CD4-positive, alpha-beta memory T cell (primary cell): ENCODE measurements around the gene ANAPC15. TPM values are rescaled to one million over a fixed set of nuclear protein-coding genes. Genes with fewer than 3 reads are reported as not detected.
A peak's percentile ranks its signal among the peaks of the same experiment; 100 is the strongest.
"Not testable (repeated sequence)": the region's sequence is repeated elsewhere in the genome, so short reads cannot be mapped to it uniquely, and the experiment has no call there.

ENCODE experiments used
- CTCF ChIA-PET: fragments of 350-600 bp; sonication (Branson Sonifier 250); formaldehyde crosslinking; loops from one replicate; lab custom pipeline; 2021; ENCODE audit warnings: inconsistent platforms; ENCODE audit not compliant: partially characterized antibody; lab: Charles Lee
- POLR2A ChIA-PET: fragments of 350-600 bp; sonication (Branson Sonifier 250); formaldehyde crosslinking; loops from one replicate; lab custom pipeline; 2021; ENCODE audit not compliant: partially characterized antibody; lab: Charles Lee
- DNase-seq, 5 donors: peaks; one replicate each; pipeline versions ENCODE4 v3.0.0 to v3.0.0-alpha.2; 2020 to 2022; ENCODE audit warnings: mixed read lengths in 1 of 5
- H3K27ac ChIP-seq: one replicate; pipeline ENCODE4 v1.7.0; 2013; ENCODE audit warnings: low read depth, low read length
- H3K27me3 ChIP-seq: 2 replicates; pipeline ENCODE4 v1.7.0; 2013; ENCODE audit warnings: mild to moderate bottlenecking, low read length, moderate library complexity; ENCODE audit not compliant: insufficient read depth
- H3K36me3 ChIP-seq: 2 replicates; pipeline ENCODE4 v1.7.0; 2013; ENCODE audit warnings: mild to moderate bottlenecking, low read length, moderate library complexity; ENCODE audit not compliant: insufficient read depth
- H3K4me1 ChIP-seq: 2 replicates; pipeline ENCODE4 v1.7.0; 2013; ENCODE audit warnings: mild to moderate bottlenecking, low read length, moderate library complexity; ENCODE audit not compliant: insufficient read depth
- H3K4me3 ChIP-seq, 2 donors: one replicate each; pipeline ENCODE4 v1.7.0; 2013; ENCODE audit warnings: low read length in 2 of 2, mild to moderate bottlenecking in 1 of 2
- H3K9me3 ChIP-seq, 2 donors: one replicate each; pipeline ENCODE4 v1.7.0; 2013; ENCODE audit warnings: low read length in 2 of 2, control low read depth in 1 of 2; ENCODE audit not compliant: control insufficient read depth in 1 of 2
- H3K27ac Mint-ChIP-seq, 7 donors: one replicate each; pipeline ENCODE4 v1.8.0; 2020 to 2021; ENCODE audit warnings: mixed read lengths in 7 of 7, mild to moderate bottlenecking in 6 of 7, inconsistent platforms in 3 of 7, moderate library complexity in 3 of 7
- H3K27me3 Mint-ChIP-seq, 2 donors: one replicate each; pipeline ENCODE4 v1.8.0; 2020 to 2021; ENCODE audit warnings: mixed read lengths in 2 of 2
- H3K36me3 Mint-ChIP-seq, 2 donors: one replicate each; pipeline ENCODE4 v1.8.0; 2020 to 2021; ENCODE audit warnings: mixed read lengths in 2 of 2, inconsistent platforms in 1 of 2, mild to moderate bottlenecking in 1 of 2
- H3K4me1 Mint-ChIP-seq, 4 donors: one replicate each; pipeline ENCODE4 v1.8.0; 2020 to 2021; ENCODE audit warnings: mixed read lengths in 4 of 4, mild to moderate bottlenecking in 1 of 4
- H3K4me3 Mint-ChIP-seq, 8 donors: one replicate each; pipeline ENCODE4 v1.8.0; 2020 to 2021; ENCODE audit warnings: mixed read lengths in 8 of 8, mild to moderate bottlenecking in 7 of 8, moderate library complexity in 6 of 8, inconsistent platforms in 3 of 8
- H3K9me3 Mint-ChIP-seq, 8 donors: one replicate each; pipeline ENCODE4 v1.8.0; 2020 to 2021; ENCODE audit warnings: mixed read lengths in 8 of 8, mild to moderate bottlenecking in 5 of 8, inconsistent platforms in 3 of 8, moderate library complexity in 1 of 8
- intact Hi-C: fragments of 100-400 bp; cut with micrococcal nuclease; formaldehyde crosslinking; loops from one replicate; pipeline ENCODE4 v1.15.1; 2023
- polyA plus RNA-seq, 2 donors: library from polyadenylated mRNA; unstranded; fragments of 300-500 nt; fragmentation: Illumina TruSeq; gene quantifications; one replicate each; pipeline ENCODE4 v1.2.3, GENCODE V29; 2021
- total RNA-seq, 2 experiments: library from RNA; stranded (reverse); gene quantifications; one replicate each; pipeline ENCODE4 v1.2.3, GENCODE V29; 2021

Gene ANAPC15
- total and polyA plus RNA-seq, 4 experiments from 2014 or later: 38.6 to 105 (median 62.3) TPM

DNA sequence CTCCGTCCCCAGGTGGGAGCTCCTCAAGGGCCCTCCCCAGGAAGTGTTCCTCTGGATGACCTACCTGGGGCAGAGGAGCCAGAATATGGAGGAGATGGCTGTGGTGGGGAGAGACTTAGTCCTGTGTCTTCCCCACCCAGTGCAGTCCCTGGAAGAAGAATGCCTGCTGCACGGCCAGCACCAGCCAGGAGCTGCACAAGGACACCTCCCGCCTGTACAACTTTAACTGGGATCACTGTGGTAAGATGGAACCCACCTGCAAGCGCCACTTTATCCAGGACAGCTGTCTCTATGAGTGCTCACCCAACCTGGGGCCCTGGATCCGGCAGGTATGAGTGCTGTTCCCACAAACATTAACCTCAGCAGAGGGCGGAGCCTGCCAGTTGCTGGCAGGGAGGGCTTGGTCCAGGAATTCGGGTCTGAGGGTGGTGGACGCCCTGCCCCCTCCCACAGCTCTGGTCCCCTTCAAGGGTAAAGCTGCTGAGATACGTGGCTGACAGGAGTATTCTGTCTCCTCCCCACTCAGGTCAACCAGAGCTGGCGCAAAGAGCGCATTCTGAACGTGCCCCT lies 26.4 kb upstream of the ANAPC15 start:
- Histone ChIP-seq H3K36me3 (no peaks in the 10 kb centered on the region), H3K4me1 (no peaks in the 10 kb centered on the region), H3K9me3 (no peaks in the 10 kb centered on the region), H3K27me3 (no peaks in the 10 kb centered on the region), H3K27ac (no peak overlapping the region), H3K4me3 (no peak overlapping the region)
- peaks cover 1 to 12% (median 5%) of the 10 kb centered on the region in 4 donors for H3K4me1 Mint-ChIP-seq
- POLR2A ChIA-PET: no interaction called here
- no peak overlapping the region for H3K4me3 Mint-ChIP-seq
- H3K27me3 Mint-ChIP-seq: peaks cover 0 to 5% of the 10 kb centered on the region in 2 donors
- DNase-seq: no peak
- H3K27ac Mint-ChIP-seq: no peak overlapping the region
- H3K36me3 Mint-ChIP-seq: no peaks in the 10 kb centered on the region
- intact Hi-C loops: no loop called here
- CTCF ChIA-PET: interaction anchor here (0.8 kb wide), 1 partner anchor 162 kb away, joined by 3 read pairs; no protein-coding TSS in a partner anchor
- no peaks in the 10 kb centered on the region for H3K9me3 Mint-ChIP-seq

GRCh38 chr11:72136684-72137262 lies 24.3 kb upstream of the ANAPC15 start:
- Mint-ChIP-seq H3K27me3 (peaks cover 2 to 7% of the 10 kb centered on the region in 2 donors), H3K4me3 (no peak overlapping the region), H3K36me3 (no peaks in the 10 kb centered on the region), H3K27ac (no peak overlapping the region), H3K9me3 (no peaks in the 10 kb centered on the region), H3K4me1 (peaks cover 0 to 11% (median 5%) of the 10 kb centered on the region in 4 donors)
- CTCF ChIA-PET: interaction anchor here (1.3 kb wide), 1 partner anchor 112 kb away, joined by 4 read pairs; no protein-coding TSS in a partner anchor
- Histone ChIP-seq H3K27me3 (no peaks in the 10 kb centered on the region), H3K9me3 (no peaks in the 10 kb centered on the region), H3K4me1 (no peaks in the 10 kb centered on the region), H3K36me3 (no peaks in the 10 kb centered on the region), H3K4me3 (no peak overlapping the region), H3K27ac (no peak overlapping the region)
- intact Hi-C loops: no loop called here
- DNase-seq: no peak
- POLR2A ChIA-PET: no interaction called here

DNA sequence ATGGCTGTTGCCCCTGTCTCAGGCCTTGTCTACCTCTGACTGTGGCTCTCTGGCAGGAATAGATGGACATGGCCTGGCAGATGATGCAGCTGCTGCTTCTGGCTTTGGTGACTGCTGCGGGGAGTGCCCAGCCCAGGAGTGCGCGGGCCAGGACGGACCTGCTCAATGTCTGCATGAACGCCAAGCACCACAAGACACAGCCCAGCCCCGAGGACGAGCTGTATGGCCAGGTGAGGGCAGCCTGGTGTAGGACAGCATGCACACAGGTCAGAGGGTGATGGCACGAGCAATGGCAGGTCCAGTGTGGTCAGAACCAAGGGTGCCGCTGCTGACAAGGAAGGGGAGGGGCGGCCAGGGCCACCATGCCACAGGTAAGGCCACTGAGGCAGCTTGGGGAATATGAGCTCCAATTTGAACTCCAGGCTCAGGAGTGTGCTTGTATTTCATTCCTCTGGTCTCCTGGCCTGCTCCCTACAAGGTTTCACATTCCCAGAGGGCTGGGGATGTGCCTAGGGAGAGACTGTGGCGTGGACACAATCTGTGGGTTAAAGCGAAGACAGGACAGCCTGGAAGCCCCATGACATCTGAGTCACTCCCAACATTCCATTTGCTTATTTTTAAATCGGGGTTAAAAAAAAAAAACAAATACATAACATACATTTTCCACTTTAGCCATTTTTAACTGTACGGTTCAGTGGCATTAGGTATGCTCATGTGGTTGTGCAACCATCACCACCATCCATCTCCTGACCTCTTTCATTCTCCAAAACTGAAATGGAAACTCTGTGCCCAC lies 23.6 kb upstream of the ANAPC15 start:
- Histone ChIP-seq H3K36me3 (no peaks in the 10 kb centered on the region), H3K4me3 (no peak overlapping the region), H3K9me3 (no peaks in the 10 kb centered on the region), H3K27ac (no peak overlapping the region), H3K4me1 (no peaks in the 10 kb centered on the region), H3K27me3 (no peaks in the 10 kb centered on the region)
- no peak for DNase-seq
- Mint-ChIP-seq H3K4me1 (peaks cover 0 to 7% (median 3%) of the 10 kb centered on the region in 4 donors), H3K36me3 (no peaks in the 10 kb centered on the region), H3K27ac (no peak overlapping the region), H3K4me3 (no peak overlapping the region), H3K9me3 (no peaks in the 10 kb centered on the region), H3K27me3 (peaks cover 2 to 7% of the 10 kb centered on the region in 2 donors)
- CTCF ChIA-PET: interaction anchor here (1.3 kb wide), 2 partner anchors 8 to 111 kb away, joined by 4 to 5 read pairs; no protein-coding TSS in a partner anchor
- POLR2A ChIA-PET: no interaction called here
- intact Hi-C loops: no loop called here

- CTCF ChIA-PET: interaction anchor here (1.3 kb wide), 2 partner anchors 8 to 110 kb away, joined by 4 to 5 read pairs; no protein-coding TSS in a partner anchor
- H3K27me3 ChIP-seq, H3K4me1 Mint-ChIP-seq, H3K27ac Mint-ChIP-seq, H3K36me3 Mint-ChIP-seq, H3K27ac ChIP-seq, H3K4me3 ChIP-seq, H3K9me3 ChIP-seq, H3K9me3 Mint-ChIP-seq, H3K4me3 Mint-ChIP-seq, H3K27me3 Mint-ChIP-seq, POLR2A ChIA-PET, intact Hi-C loops, H3K36me3 ChIP-seq, DNase-seq, H3K4me1 ChIP-seq: not testable (repeated sequence)
These were observed 23.0 kb upstream of the ANAPC15 start, which contains the start of gene FOLR3 for GRCh38 chr11:72135473-72135872. Gene FOLR3 (plus strand): TSS chr11:72135725. CDS start chr11:72135953, 228 bp downstream.

- peaks cover 0 to 23% (median 15%) of the 10 kb centered on the region in 8 donors for H3K9me3 Mint-ChIP-seq
- peaks cover 5 to 8% of the 10 kb centered on the region in 2 donors for H3K36me3 Mint-ChIP-seq
- H3K4me3 ChIP-seq: no peak overlapping the region
- POLR2A ChIA-PET: no interaction called here
- no peak for DNase-seq
- no peak overlapping the region for H3K27ac Mint-ChIP-seq
- intact Hi-C loops: no loop called here
- H3K4me3 Mint-ChIP-seq: no peak overlapping the region
- H3K4me1 Mint-ChIP-seq: no peaks in the 10 kb centered on the region
- no peaks in the 10 kb centered on the region for H3K9me3 ChIP-seq
- CTCF ChIA-PET: interaction anchor here (0.7 to 4.9 kb wide), 2 partner anchors 11 to 156 kb away, joined by 3 to 14 read pairs; no protein-coding TSS in a partner anchor
- no peaks in the 10 kb centered on the region for H3K36me3 ChIP-seq
- no peaks in the 10 kb centered on the region for H3K4me1 ChIP-seq
- H3K27ac ChIP-seq: no peak overlapping the region
- H3K27me3 ChIP-seq: no peaks in the 10 kb centered on the region
- H3K27me3 Mint-ChIP-seq: peaks cover 7 to 12% of the 10 kb centered on the region in 2 donors
These were observed 20.2 kb upstream of the ANAPC15 start for GRCh38 chr11:72132646-72133045.

GRCh38 chr11:72129381-72129780 lies 16.9 kb upstream of the ANAPC15 start:
- no peaks in the 10 kb centered on the region for H3K36me3 ChIP-seq
- no peaks in the 10 kb centered on the region for H3K9me3 ChIP-seq
- no peaks in the 10 kb centered on the region for H3K4me1 Mint-ChIP-seq
- no peak for DNase-seq
- H3K4me3 ChIP-seq: no peak overlapping the region
- H3K4me1 ChIP-seq: no peaks in the 10 kb centered on the region
- CTCF ChIA-PET: interaction anchor here (4.9 kb wide), 1 partner anchor 14 kb away, joined by 14 read pairs; no protein-coding TSS in a partner anchor
- intact Hi-C loops: no loop called here
- H3K27ac Mint-ChIP-seq: peak overlapping the region in 1 of 7 donors; percentile 13
- H3K27ac ChIP-seq: no peak overlapping the region
- POLR2A ChIA-PET: no interaction called here
- peaks cover 0 to 33% (median 22%) of the 10 kb centered on the region in 8 donors for H3K9me3 Mint-ChIP-seq
- peaks cover 7 to 14% of the 10 kb centered on the region in 2 donors for H3K27me3 Mint-ChIP-seq
- peaks cover 5 to 8% of the 10 kb centered on the region in 2 donors for H3K36me3 Mint-ChIP-seq
- no peak overlapping the region for H3K4me3 Mint-ChIP-seq
- no peaks in the 10 kb centered on the region for H3K27me3 ChIP-seq

DNA sequence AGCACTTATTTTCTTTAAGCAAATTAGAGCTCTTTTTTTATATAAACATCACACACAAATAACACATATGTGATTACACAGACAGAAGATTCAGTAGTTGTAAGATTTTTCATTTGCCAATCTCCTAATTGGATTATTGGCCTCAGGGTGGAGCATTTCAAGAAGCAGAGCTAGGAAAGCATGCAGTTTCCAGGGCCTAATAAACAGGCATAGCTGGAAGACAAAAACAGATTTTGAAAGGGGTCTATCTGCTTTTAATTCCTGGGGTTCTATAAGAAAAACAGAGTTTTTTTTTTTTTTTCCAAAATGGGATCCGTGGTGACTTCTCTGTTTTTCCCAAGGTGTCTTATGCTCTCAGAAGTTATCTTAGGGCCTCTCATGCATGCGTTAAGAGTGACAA lies 15.4 kb upstream of the ANAPC15 start:
- no peaks in the 10 kb centered on the region for H3K9me3 ChIP-seq
- Mint-ChIP-seq H3K4me1 (no peaks in the 10 kb centered on the region), H3K9me3 (peaks cover 0 to 33% (median 22%) of the 10 kb centered on the region in 8 donors), H3K27ac (no peak overlapping the region), H3K27me3 (peaks cover 3 to 12% of the 10 kb centered on the region in 2 donors), H3K36me3 (peaks cover 5 to 8% of the 10 kb centered on the region in 2 donors), H3K4me3 (no peak overlapping the region)
- ChIA-PET POLR2A (interaction anchor here (1.0 kb wide), 1 partner anchor 15 kb away, joined by 4 read pairs; the partner anchor contains the start of gene ANAPC15), CTCF (interaction anchor here (1.5 kb wide), 1 partner anchor 16 kb away, joined by 6 read pairs; no protein-coding TSS in a partner anchor)
- H3K4me3 ChIP-seq: no peak overlapping the region
- H3K27me3 ChIP-seq: no peaks in the 10 kb centered on the region
- DNase-seq: no peak
- no peak overlapping the region for H3K27ac ChIP-seq
- intact Hi-C loops: no loop called here
- no peaks in the 10 kb centered on the region for H3K36me3 ChIP-seq
- H3K4me1 ChIP-seq: no peaks in the 10 kb centered on the region
